Neural progenitor cell (in vitro differentiated cells): Measurements from ENCODE around the gene TBC1D4.

ENCODE experiments used
- EZH2 ChIP-seq: fragments of 200-600 bp; sonication (generic); IDR thresholded peaks from 2 replicates; pipeline ENCODE4 v1.6.1; 2017; ENCODE audit warnings: antibody characterized with exemption, mild to moderate bottlenecking, moderate library complexity
- EZH2phosphoT487 ChIP-seq: fragments of 200-600 bp; sonication (generic); IDR thresholded peaks from 2 replicates; pipeline ENCODE4 v1.6.1; 2017; ENCODE audit warnings: antibody characterized with exemption
- TF ChIP-seq, protein P1 (sequence below): fragments of 200-600 bp; sonication (generic); IDR thresholded peaks from 2 replicates; pipeline ENCODE4 v1.5.1; 2017; ENCODE audit warnings: antibody characterized with exemption, mild to moderate bottlenecking

DNA sequence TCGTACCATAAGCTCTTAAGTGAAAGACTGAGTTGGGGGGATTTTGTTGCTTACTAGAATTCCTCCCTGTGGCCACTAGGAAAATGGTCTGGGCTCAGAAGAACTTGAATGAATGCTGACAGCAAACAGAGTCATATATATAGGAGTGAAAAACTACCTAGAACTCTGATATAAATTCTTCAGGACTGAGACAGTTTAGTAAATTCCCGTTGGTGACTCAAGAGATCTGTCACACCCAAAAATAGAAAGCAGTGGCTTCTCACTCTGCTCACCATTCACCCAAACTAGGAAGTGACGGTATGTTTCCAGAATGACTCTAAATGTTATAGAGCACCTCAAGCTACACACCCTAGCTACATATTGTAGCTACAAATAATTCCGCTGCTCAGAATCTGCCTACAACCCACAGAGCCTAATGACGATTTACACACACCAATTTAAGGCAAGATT lies 116.2 kb downstream of the TBC1D4 start:
- TF ChIP-seq, protein P1, sequence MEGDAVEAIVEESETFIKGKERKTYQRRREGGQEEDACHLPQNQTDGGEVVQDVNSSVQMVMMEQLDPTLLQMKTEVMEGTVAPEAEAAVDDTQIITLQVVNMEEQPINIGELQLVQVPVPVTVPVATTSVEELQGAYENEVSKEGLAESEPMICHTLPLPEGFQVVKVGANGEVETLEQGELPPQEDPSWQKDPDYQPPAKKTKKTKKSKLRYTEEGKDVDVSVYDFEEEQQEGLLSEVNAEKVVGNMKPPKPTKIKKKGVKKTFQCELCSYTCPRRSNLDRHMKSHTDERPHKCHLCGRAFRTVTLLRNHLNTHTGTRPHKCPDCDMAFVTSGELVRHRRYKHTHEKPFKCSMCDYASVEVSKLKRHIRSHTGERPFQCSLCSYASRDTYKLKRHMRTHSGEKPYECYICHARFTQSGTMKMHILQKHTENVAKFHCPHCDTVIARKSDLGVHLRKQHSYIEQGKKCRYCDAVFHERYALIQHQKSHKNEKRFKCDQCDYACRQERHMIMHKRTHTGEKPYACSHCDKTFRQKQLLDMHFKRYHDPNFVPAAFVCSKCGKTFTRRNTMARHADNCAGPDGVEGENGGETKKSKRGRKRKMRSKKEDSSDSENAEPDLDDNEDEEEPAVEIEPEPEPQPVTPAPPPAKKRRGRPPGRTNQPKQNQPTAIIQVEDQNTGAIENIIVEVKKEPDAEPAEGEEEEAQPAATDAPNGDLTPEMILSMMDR, result no peak
- no peak for TF ChIP-seq EZH2
- no peak for TF ChIP-seq EZH2phosphoT487
